GM12878 (cell line): ENCODE data around the gene PP2D1. TPM values are rescaled to one million over a fixed set of nuclear protein-coding genes. Genes with fewer than 3 reads are reported as not detected.
A peak's percentile ranks its signal among the peaks of the same experiment; 100 is the strongest.

ENCODE experiments used
- ATAC-seq: fragments of 200-7000 bp; cut with Tn5 transposase; 3 replicates; pipeline ENCODE4 v1.9.1; 2020; ENCODE audit warnings: mild to moderate bottlenecking, moderate library complexity
- BruUV-seq: library from RNA; stranded (reverse); fragments of 400-500 nt; replicated peaks from 2 replicates; lab custom pipeline; 2021; lab: Mats Ljungman, UMichigan
- CTCF ChIA-PET: fragments of 300-600 bp; sonication (Branson Sonifier 250); formaldehyde crosslinking; extraction: SDS; loops from one replicate; lab custom pipeline; 2021; ENCODE audit warnings: inconsistent platforms; lab: Yijun Ruan, JAX
- POLR2A ChIA-PET: fragments of 350-600 bp; formaldehyde crosslinking; extraction: SDS; loops from one replicate; lab custom pipeline; 2021; ENCODE audit warnings: inconsistent platforms; lab: Charles Lee
- RAD21 ChIA-PET: fragments of 300-600 bp; sonication (Branson Sonifier 250); formaldehyde crosslinking; loops from one replicate; lab custom pipeline; 2023; ENCODE audit warnings: antibody characterized with exemption; ENCODE audit not compliant: unreplicated experiment; lab: Charles Lee
- SMC1A ChIA-PET: fragments of 300-600 bp; sonication (Branson Sonifier 250); formaldehyde crosslinking; loops from one replicate; lab custom pipeline; 2023; ENCODE audit not compliant: unreplicated experiment, uncharacterized antibody; lab: Charles Lee
- DNase-seq: peaks from one replicate; pipeline ENCODE4 v3.0.0-alpha.2; 2011; ENCODE audit warnings: low read depth, low spot score
- FAIRE-seq: peaks from 3 replicates; lab custom pipeline; 2011; peaks lifted over from hg19 to GRCh38; lab: Jason Lieb, UNC
- H2AFZ ChIP-seq: 2 replicates; pipeline ENCODE4 v1.6.0; 2011; ENCODE audit warnings: low read depth, low read length, control low read depth; ENCODE audit not compliant: control insufficient read depth
- H3K27ac ChIP-seq: 2 replicates; pipeline ENCODE4 v1.5.1; 2011; ENCODE audit warnings: control low read depth; ENCODE audit not compliant: control insufficient read depth, insufficient read depth
- H3K27me3 ChIP-seq, 2 experiments: replicated peaks in 1 of 2; 2 replicates each; pipeline versions ENCODE4 v1.6.0 to v1.6.1; 2011; ENCODE audit warnings: low read length in 1 of 2; ENCODE audit not compliant: control insufficient read depth in 2 of 2, insufficient read depth in 2 of 2
- H3K36me3 ChIP-seq, 2 experiments: 2 replicates each; pipeline ENCODE4 v1.5.1; 2011; ENCODE audit warnings: low read length in 1 of 2; ENCODE audit not compliant: control insufficient read depth in 2 of 2, insufficient read depth in 2 of 2
- H3K4me1 ChIP-seq: 2 replicates; pipeline ENCODE4 v1.6.1; 2011; ENCODE audit warnings: mild to moderate bottlenecking, low read length, moderate library complexity, mixed read lengths; ENCODE audit not compliant: control insufficient read depth, insufficient read depth
- H3K4me2 ChIP-seq: 2 replicates; pipeline ENCODE4 v1.6.0; 2011; ENCODE audit warnings: control low read depth; ENCODE audit not compliant: control insufficient read depth, insufficient read depth
- H3K4me3 ChIP-seq: fragments of 200-600 bp; sonication (generic); 2 replicates; pipeline ENCODE4 v1.5.1; 2016
- H3K79me2 ChIP-seq: 2 replicates; pipeline ENCODE4 v1.6.0; 2011; ENCODE audit warnings: low read length; ENCODE audit not compliant: control insufficient read depth, insufficient read depth
- H3K9ac ChIP-seq: 2 replicates; pipeline ENCODE4 v1.8.0; 2011; ENCODE audit warnings: low read length, control low read depth, mixed read lengths; ENCODE audit not compliant: control insufficient read depth, insufficient read depth
- H3K9me3 ChIP-seq: replicated peaks from 3 replicates; pipeline ENCODE4 v1.5.1; 2011; ENCODE audit warnings: mild to moderate bottlenecking, low read length; ENCODE audit not compliant: control insufficient read depth, insufficient read depth
- H4K20me1 ChIP-seq: 2 replicates; pipeline ENCODE4 v1.6.0; 2011; ENCODE audit not compliant: control insufficient read depth, insufficient read depth
- BMI1 ChIP-seq: fragments of 450-650 bp; IDR thresholded peaks from 2 replicates; pipeline ENCODE4 v1.6.1; 2016; ENCODE audit warnings: mild to moderate bottlenecking, moderate library complexity, borderline replicate concordance
- CBX3 ChIP-seq: fragments of 200-600 bp; sonication (generic); IDR thresholded peaks from 2 replicates; pipeline ENCODE4 v1.6.1; 2016; ENCODE audit warnings: low read depth, borderline replicate concordance
- CREM ChIP-seq: IDR thresholded peaks from 2 replicates; pipeline ENCODE4 v1.6.1; 2014; ENCODE audit warnings: antibody characterized with exemption, low read depth
- HSF1 ChIP-seq: fragments of 150-350 bp; IDR thresholded peaks from 2 replicates; pipeline ENCODE4 v1.6.1; 2014; ENCODE audit warnings: mild to moderate bottlenecking, low read depth, low read length
- MTA3 ChIP-seq: IDR thresholded peaks from 2 replicates; pipeline ENCODE4 v1.6.1; 2012; ENCODE audit warnings: low read length, inconsistent platforms, borderline replicate concordance
- NFIC ChIP-seq: IDR thresholded peaks from 2 replicates; pipeline ENCODE4 v1.6.1; 2012; ENCODE audit warnings: low read depth, mild to moderate bottlenecking, inconsistent platforms, low read length, moderate library complexity
- NFYA ChIP-seq: IDR thresholded peaks from 2 replicates; pipeline ENCODE4 v1.6.1; 2011; ENCODE audit warnings: low read depth, mild to moderate bottlenecking, low read length, improper control_type of control experiment, borderline replicate concordance
- NFYB ChIP-seq: IDR thresholded peaks from 2 replicates; pipeline ENCODE4 v1.6.1; 2011; ENCODE audit warnings: low read depth, mild to moderate bottlenecking, low read length, improper control_type of control experiment, moderate library complexity; ENCODE audit not compliant: insufficient read depth
- RUNX3 ChIP-seq: IDR thresholded peaks from 2 replicates; pipeline ENCODE4 v1.6.1; 2012; ENCODE audit warnings: low read length, inconsistent platforms
- TCF7 ChIP-seq: IDR thresholded peaks from 2 replicates; pipeline ENCODE4 v1.6.1; 2014; ENCODE audit warnings: antibody characterized with exemption, borderline replicate concordance
- WGBS: methylation state at CpG from one replicate; pipeline ENCODE4 v1.1.6; 2016; ENCODE audit warnings: low lambda C conversion rate; ENCODE audit not compliant: insufficient replicate concordance, insufficient coverage; ENCODE audit errors: missing lambda C conversion rate; 5-methylcytosine and 5-hydroxymethylcytosine counted together
- in situ Hi-C: fragments of 300-500 bp; cut with MboI; formaldehyde crosslinking; loops from 9 replicates; pipeline ENCODE4 v1.14.3; 2018; ENCODE audit warnings: mixed read lengths
- intact Hi-C: fragments of 100-400 bp; cut with micrococcal nuclease; formaldehyde crosslinking; loops from one replicate; pipeline ENCODE4 v1.14.2; 2022; ENCODE audit not compliant: unreplicated experiment
- polyA plus RNA-seq, 11 experiments: library from polyadenylated mRNA; depleted of rRNA in 4 of 11; unstranded in 6 of 11; stranded (reverse) in 5 of 11; fragments of >200 nt; fragmentation: Nextera tagmentation in 4 of 11; fragmentation: Illumina TruSeq in 1 of 11; extraction: Ambion mirVana in 4 of 11; extraction: Trizol in 1 of 11; gene quantifications; 1 replicate in 1 of 11; 2 replicates in 10 of 11; pipeline versions ENCODE4 v1.2.1 to v1.2.3, GENCODE V29; 2011 to 2016; ENCODE audit warnings: inconsistent platforms in 2 of 11, missing spikeins in 2 of 11, low read depth in 1 of 11
- total RNA-seq, 4 experiments: library from RNA; depleted of rRNA in 3 of 4; stranded (reverse); fragments of >200 nt in 3 of 4; fragmentation: Illumina TruSeq in 1 of 4; extraction: Trizol in 1 of 4; gene quantifications; 2 replicates each; pipeline versions ENCODE4 v1.2.1 to v1.2.3, GENCODE V29; 2013 to 2021
- TF ChIP-seq, protein P1 (sequence below): fragments of 450-650 bp; formaldehyde crosslinking; IDR thresholded peaks from 2 replicates; pipeline ENCODE4 v1.4.0; 2020; ENCODE audit warnings: mild to moderate bottlenecking, moderate library complexity

Gene PP2D1
- total and polyA plus RNA-seq, 10 of the 15 experiments (the other 5 are each of a cell fraction or from before 2014, with no cell fraction given) = 0.04 to 0.18 (median 0.17) TPM; not detected in 7

DNA sequence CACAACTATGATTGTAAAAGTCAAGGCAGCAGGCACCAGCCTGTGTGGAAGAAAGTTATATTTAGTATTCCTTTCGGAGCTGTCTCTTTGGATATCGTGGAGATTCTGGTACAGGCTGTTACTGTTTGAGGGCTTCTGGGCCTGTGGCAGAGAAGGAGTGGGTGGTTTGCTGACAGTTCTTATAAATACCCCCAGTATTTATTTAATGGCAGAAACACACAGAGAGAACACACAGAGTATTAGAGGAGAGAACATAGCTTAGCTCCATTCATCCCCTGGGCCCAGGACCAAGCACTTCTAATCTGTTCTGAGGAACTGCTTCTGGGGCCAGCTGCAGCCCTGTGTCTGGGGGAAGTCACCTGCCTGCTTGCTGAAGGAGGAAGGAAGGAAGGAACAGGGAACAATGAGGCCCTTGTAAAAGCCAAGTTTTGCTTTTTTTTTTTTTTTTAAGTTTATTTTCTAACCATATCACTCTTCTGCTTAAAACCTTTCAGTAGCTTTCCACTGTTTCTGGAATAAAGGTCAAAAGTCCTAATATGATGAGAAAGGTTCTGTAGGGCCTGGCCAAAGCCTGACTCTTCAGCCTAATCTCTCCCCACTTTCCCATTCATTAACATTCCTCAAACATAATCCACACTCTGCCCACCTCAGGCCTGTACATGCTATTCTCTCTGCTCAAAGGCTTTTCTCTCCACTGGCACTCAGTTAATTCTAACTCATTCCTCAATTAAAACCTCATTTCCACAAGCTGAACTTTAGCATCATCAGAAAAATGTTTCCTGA, 11.8 kb upstream of the PP2D1 start:
- Histone ChIP-seq H3K4me3 (no peak overlapping the region), H3K9me3 (no peaks in the 10 kb centered on the region), H3K4me1 (no peaks in the 10 kb centered on the region), H3K27me3 (no peaks in the 10 kb centered on the region), H2AFZ (no peak overlapping the region), H3K36me3 (no peaks in the 10 kb centered on the region), H3K4me2 (no peak overlapping the region), H4K20me1 (no peaks in the 10 kb centered on the region), H3K9ac (no peak overlapping the region), H3K79me2 (no peaks in the 10 kb centered on the region), H3K27ac (no peak overlapping the region)
- FAIRE-seq (no peak), DNase-seq (no peak), ATAC-seq (peak; percentile 27; the same call in 2 of the 3 replicates)
- ChIA-PET POLR2A (no interaction called here), RAD21 (interaction anchor here (0.6 kb wide), 1 partner anchor 1579 kb away, joined by 3 read pairs; no protein-coding TSS in a partner anchor), CTCF (no interaction called here), SMC1A (interaction anchor here (0.6 kb wide), 1 partner anchor 135 kb away, joined by 3 read pairs; no protein-coding TSS in a partner anchor)
- WGBS = 30% methylated on average over 2 of the region's 2 CpGs
- intact Hi-C loops (no loop called here), in situ Hi-C loops (no loop called here)
- no TSS peak for BruUV-seq
- TF ChIP-seq RUNX3 = no peak
- TF ChIP-seq, protein P1, sequence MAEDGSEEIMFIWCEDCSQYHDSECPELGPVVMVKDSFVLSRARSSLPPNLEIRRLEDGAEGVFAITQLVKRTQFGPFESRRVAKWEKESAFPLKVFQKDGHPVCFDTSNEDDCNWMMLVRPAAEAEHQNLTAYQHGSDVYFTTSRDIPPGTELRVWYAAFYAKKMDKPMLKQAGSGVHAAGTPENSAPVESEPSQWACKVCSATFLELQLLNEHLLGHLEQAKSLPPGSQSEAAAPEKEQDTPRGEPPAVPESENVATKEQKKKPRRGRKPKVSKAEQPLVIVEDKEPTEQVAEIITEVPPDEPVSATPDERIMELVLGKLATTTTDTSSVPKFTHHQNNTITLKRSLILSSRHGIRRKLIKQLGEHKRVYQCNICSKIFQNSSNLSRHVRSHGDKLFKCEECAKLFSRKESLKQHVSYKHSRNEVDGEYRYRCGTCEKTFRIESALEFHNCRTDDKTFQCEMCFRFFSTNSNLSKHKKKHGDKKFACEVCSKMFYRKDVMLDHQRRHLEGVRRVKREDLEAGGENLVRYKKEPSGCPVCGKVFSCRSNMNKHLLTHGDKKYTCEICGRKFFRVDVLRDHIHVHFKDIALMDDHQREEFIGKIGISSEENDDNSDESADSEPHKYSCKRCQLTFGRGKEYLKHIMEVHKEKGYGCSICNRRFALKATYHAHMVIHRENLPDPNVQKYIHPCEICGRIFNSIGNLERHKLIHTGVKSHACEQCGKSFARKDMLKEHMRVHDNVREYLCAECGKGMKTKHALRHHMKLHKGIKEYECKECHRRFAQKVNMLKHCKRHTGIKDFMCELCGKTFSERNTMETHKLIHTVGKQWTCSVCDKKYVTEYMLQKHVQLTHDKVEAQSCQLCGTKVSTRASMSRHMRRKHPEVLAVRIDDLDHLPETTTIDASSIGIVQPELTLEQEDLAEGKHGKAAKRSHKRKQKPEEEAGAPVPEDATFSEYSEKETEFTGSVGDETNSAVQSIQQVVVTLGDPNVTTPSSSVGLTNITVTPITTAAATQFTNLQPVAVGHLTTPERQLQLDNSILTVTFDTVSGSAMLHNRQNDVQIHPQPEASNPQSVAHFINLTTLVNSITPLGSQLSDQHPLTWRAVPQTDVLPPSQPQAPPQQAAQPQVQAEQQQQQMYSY (CRISPR knock-in tag) = no peak
- TF ChIP-seq MTA3 = no peak
- no peak for TF ChIP-seq NFYB
- TF ChIP-seq HSF1 = no peak
- TF ChIP-seq CREM = no peak
- TF ChIP-seq NFYA = no peak
- no peak for TF ChIP-seq BMI1
- no peak for TF ChIP-seq CBX3
- no peak for TF ChIP-seq TCF7
- TF ChIP-seq NFIC = no peak
